ENCODE data around the gene COMMD3.
A peak's percentile ranks its signal among the peaks of the same experiment; 100 is the strongest.

The COMMD3 gene

DNA sequence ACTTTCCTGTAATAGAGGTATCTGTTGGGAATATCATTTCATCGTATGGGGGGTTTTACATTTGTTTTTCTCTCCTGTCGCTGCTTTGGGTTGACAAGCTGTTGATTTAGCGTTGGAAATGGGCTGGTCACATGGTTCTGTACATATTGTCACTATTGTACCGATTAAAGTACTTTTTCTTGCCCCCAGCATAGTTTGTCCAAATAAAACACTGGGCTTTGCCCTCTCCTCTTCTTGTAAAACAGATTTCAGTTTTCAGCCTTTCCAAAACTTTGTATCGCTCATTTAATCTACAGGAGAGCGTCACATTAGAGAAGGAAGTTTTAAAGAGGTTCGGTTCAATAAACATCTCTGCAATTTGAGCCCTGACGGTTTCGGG is 8.7 kb downstream of the COMMD3 start:
- Histone ChIP-seq H2AFZ (ENCODE audit: low read length) (no peak overlapping the region), H3K9me3 (ENCODE audit: insufficient read depth, low read depth, low read length) (no peaks in the 10 kb centered on the region), H3K4me1 (ENCODE audit: insufficient read depth, low read length, poor library complexity, severe bottlenecking) (peaks cover 17% of the 10 kb centered on the region), H3F3A (ENCODE audit: low read depth) (no peaks in the 10 kb centered on the region), H3K27me3 (ENCODE audit: insufficient read depth, low read length, poor library complexity, severe bottlenecking) (peaks cover 8% of the 10 kb centered on the region), H3K36me3 (ENCODE audit: insufficient read depth, low read length) (peaks cover 36% of the 10 kb centered on the region), H3K4me3 (ENCODE audit: low read length, poor library complexity, severe bottlenecking) (peak overlapping the region; percentile 80), H3K79me2 (ENCODE audit: insufficient read depth, low read length) (peaks cover 82% of the 10 kb centered on the region), H3K9me2 (replicated peaks; ENCODE audit: low read depth, low read length) (no peaks in the 10 kb centered on the region), H3K4me2 (ENCODE audit: low read depth, low read length, poor library complexity, severe bottlenecking) (peak overlapping the region; percentile 75), H3K9ac (ENCODE audit: low read depth, low read length, poor library complexity, severe bottlenecking) (peak overlapping the region; percentile 83), H4K20me1 (ENCODE audit: insufficient read depth, low read length, poor library complexity, severe bottlenecking) (peaks cover 30% of the 10 kb centered on the region)
- TF ChIP-seq EZH2phosphoT487 (IDR thresholded peaks at IDR 0.05; ENCODE audit: borderline replicate concordance), result no peak
- TF ChIP-seq, protein P1, sequence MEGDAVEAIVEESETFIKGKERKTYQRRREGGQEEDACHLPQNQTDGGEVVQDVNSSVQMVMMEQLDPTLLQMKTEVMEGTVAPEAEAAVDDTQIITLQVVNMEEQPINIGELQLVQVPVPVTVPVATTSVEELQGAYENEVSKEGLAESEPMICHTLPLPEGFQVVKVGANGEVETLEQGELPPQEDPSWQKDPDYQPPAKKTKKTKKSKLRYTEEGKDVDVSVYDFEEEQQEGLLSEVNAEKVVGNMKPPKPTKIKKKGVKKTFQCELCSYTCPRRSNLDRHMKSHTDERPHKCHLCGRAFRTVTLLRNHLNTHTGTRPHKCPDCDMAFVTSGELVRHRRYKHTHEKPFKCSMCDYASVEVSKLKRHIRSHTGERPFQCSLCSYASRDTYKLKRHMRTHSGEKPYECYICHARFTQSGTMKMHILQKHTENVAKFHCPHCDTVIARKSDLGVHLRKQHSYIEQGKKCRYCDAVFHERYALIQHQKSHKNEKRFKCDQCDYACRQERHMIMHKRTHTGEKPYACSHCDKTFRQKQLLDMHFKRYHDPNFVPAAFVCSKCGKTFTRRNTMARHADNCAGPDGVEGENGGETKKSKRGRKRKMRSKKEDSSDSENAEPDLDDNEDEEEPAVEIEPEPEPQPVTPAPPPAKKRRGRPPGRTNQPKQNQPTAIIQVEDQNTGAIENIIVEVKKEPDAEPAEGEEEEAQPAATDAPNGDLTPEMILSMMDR (conservative IDR thresholded peaks at IDR 0.05; ENCODE audit: low read length), result no peak

DNA sequence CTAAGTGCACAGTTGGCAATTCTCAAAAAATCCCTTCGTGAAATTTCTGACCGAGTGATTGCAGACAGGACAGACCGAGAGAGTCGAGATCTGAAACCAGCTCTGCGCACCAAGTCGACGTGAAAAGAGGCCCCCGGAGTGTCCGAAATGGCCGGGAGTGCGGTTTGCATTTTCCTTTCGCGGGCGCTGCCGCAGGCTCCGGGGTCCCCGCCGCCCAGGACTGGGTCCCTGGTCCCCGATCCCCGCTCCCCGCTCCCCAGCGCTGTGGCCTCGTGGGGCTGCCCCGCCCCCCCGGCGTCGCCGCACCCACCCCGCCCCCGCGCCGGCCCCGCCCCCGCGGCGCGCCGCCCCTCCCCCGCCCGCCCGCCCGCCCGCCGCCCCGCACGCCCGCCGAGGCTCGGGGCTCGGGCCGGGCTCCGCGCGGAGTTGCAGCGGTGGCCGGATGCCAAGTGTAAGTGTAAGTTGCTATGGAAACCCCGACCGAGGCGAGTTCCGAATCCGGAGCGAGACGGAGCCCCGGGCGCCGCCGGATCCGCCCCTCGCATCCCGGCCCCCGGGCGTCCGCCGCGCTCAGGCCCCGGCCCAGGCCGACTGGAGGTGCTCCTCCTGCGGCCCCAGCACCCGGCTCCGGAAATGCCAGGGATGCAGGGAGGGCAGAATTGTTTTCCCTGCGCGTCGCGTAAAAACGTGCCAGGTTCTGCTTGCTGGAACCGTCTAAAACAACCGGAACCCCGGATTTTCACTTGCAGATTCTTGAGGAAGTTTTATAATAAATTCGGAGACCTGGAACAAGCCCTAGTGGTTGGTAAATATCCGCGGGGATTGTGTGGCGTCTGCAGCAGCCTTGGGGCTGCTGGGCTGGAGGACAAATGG is 9.3 kb downstream of the COMMD3 start:
- H3K27me3 ChIP-seq (ENCODE audit: insufficient read depth, low read length, poor library complexity, severe bottlenecking), result peaks cover 8% of the 10 kb centered on the region
- peaks cover 38% of the 10 kb centered on the region for H3K36me3 ChIP-seq (ENCODE audit: insufficient read depth, low read length)
- no peaks in the 10 kb centered on the region for H3F3A ChIP-seq (ENCODE audit: low read depth)
- no peaks in the 10 kb centered on the region for H3K9me3 ChIP-seq (ENCODE audit: insufficient read depth, low read depth, low read length)
- no peak overlapping the region for H2AFZ ChIP-seq (ENCODE audit: low read length)
- peak overlapping the region; percentile 83 for H3K9ac ChIP-seq (ENCODE audit: low read depth, low read length, poor library complexity, severe bottlenecking)
- TF ChIP-seq, protein P1 (conservative IDR thresholded peaks at IDR 0.05; ENCODE audit: low read length), result no peak
- TF ChIP-seq EZH2phosphoT487 (IDR thresholded peaks at IDR 0.05; ENCODE audit: borderline replicate concordance), result no peak
- peak overlapping the region; percentile 80 for H3K4me3 ChIP-seq (ENCODE audit: low read length, poor library complexity, severe bottlenecking)
- no peaks in the 10 kb centered on the region for H3K9me2 ChIP-seq (replicated peaks; ENCODE audit: low read depth, low read length)
- peak overlapping the region; percentile 84 for H3K4me2 ChIP-seq (ENCODE audit: low read depth, low read length, poor library complexity, severe bottlenecking)
- H3K4me1 ChIP-seq (ENCODE audit: insufficient read depth, low read length, poor library complexity, severe bottlenecking), result peaks cover 17% of the 10 kb centered on the region
- peaks cover 84% of the 10 kb centered on the region for H3K79me2 ChIP-seq (ENCODE audit: insufficient read depth, low read length)
- H4K20me1 ChIP-seq (ENCODE audit: insufficient read depth, low read length, poor library complexity, severe bottlenecking), result peaks cover 30% of the 10 kb centered on the region

DNA sequence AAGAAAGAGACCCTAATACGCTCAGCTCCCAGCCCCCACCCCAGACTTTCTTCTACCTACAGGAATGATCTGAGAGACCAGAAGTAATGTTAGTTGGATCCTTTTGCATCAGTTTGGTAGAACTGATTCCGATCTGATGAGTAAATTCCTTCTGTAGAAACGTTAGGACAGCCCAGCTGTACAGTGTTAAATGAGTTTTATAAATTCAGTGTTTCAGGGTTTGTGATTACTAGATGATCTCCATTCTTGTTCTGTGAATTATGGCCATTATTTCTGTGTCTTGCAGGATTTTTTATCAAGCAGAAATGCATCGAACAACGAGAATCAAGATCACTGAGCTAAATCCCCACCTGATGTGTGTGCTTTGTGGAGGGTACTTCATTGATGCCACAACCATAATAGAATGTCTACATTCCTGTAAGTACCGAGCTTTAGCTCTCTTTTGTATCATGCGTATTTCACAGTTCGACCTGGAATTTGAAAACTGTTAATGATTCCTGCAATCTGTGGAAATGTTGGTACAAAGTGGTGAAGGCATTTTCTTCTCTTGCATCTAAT is 10.0 kb downstream of the COMMD3 start:
- H3K27me3 ChIP-seq (ENCODE audit: insufficient read depth, low read length, poor library complexity, severe bottlenecking), result peaks cover 8% of the 10 kb centered on the region
- no peaks in the 10 kb centered on the region for H3K9me2 ChIP-seq (replicated peaks; ENCODE audit: low read depth, low read length)
- no peak overlapping the region for H2AFZ ChIP-seq (ENCODE audit: low read length)
- peak overlapping the region; percentile 67 for H3K9ac ChIP-seq (ENCODE audit: low read depth, low read length, poor library complexity, severe bottlenecking)
- peak overlapping the region; percentile 84 for H3K4me2 ChIP-seq (ENCODE audit: low read depth, low read length, poor library complexity, severe bottlenecking)
- peaks cover 38% of the 10 kb centered on the region for H3K36me3 ChIP-seq (ENCODE audit: insufficient read depth, low read length)
- peaks cover 17% of the 10 kb centered on the region for H3K4me1 ChIP-seq (ENCODE audit: insufficient read depth, low read length, poor library complexity, severe bottlenecking)
- H3F3A ChIP-seq (ENCODE audit: low read depth), result no peaks in the 10 kb centered on the region
- TF ChIP-seq, protein P1 (conservative IDR thresholded peaks at IDR 0.05; ENCODE audit: low read length), result no peak
- peaks cover 30% of the 10 kb centered on the region for H4K20me1 ChIP-seq (ENCODE audit: insufficient read depth, low read length, poor library complexity, severe bottlenecking)
- H3K9me3 ChIP-seq (ENCODE audit: insufficient read depth, low read depth, low read length), result no peaks in the 10 kb centered on the region
- peak overlapping the region; percentile 75 for H3K4me3 ChIP-seq (ENCODE audit: low read length, poor library complexity, severe bottlenecking)
- peaks cover 91% of the 10 kb centered on the region for H3K79me2 ChIP-seq (ENCODE audit: insufficient read depth, low read length)

Data from Loucy (cell line).